Endothelial cell of umbilical vein (primary cell): ENCODE measurements around the gene DUSP3. TPM values are rescaled to one million over a fixed set of nuclear protein-coding genes. Genes with fewer than 3 reads are reported as not detected.

ENCODE experiments used
- BruUV-seq: library from RNA; stranded (reverse); fragments of 400-500 nt; replicated peaks from 2 replicates; lab custom pipeline; 2021; lab: Mats Ljungman, UMichigan
- CTCF ChIA-PET: fragments of 300-600, 350-600 bp; sonication (Branson Sonifier 250); formaldehyde crosslinking; loops from one replicate; lab custom pipeline; 2021; ENCODE audit warnings: antibody characterized with exemption, inconsistent platforms; lab: Charles Lee
- POLR2A ChIA-PET: fragments of 300-600, 350-600 bp; sonication (Branson Sonifier 250); formaldehyde crosslinking; loops from one replicate; lab custom pipeline; 2021; ENCODE audit warnings: antibody characterized with exemption, inconsistent platforms; lab: Charles Lee
- DNase-seq: peaks from one replicate; pipeline ENCODE4 v3.0.0-alpha.2; 2011; ENCODE audit warnings: low read depth, low spot score
- FAIRE-seq: peaks from 2 replicates; lab custom pipeline; 2011; peaks lifted over from hg19 to GRCh38; lab: Jason Lieb, UNC
- H2AFZ ChIP-seq: 2 replicates; pipeline ENCODE4 v1.6.0; 2012; ENCODE audit warnings: low read depth, low read length, control low read depth, inconsistent platforms
- H3K27ac ChIP-seq: 2 replicates; pipeline ENCODE4 v1.5.1; 2011; ENCODE audit warnings: low read depth, mild to moderate bottlenecking, control low read depth, low read length, moderate library complexity; ENCODE audit not compliant: insufficient read depth
- H3K27me3 ChIP-seq, 2 experiments: 2 replicates each; pipeline versions ENCODE4 v1.6.0 to v1.6.1; 2011; ENCODE audit warnings: low read length in 2 of 2, mixed read lengths in 1 of 2; ENCODE audit not compliant: control insufficient read depth in 2 of 2, insufficient read depth in 2 of 2
- H3K36me3 ChIP-seq, 2 experiments: 2 replicates in 1 of 2; 3 replicates in 1 of 2; pipeline ENCODE4 v1.5.1; 2011; ENCODE audit warnings: low read length in 2 of 2, mild to moderate bottlenecking in 1 of 2, moderate library complexity in 1 of 2; ENCODE audit not compliant: control insufficient read depth in 2 of 2, insufficient read depth in 2 of 2; ENCODE audit errors: extremely low read depth in 1 of 2
- H3K4me1 ChIP-seq: 3 replicates; pipeline ENCODE4 v1.5.1; 2011; ENCODE audit warnings: mild to moderate bottlenecking, low read length; ENCODE audit not compliant: control insufficient read depth, insufficient read depth; ENCODE audit errors: extremely low read depth
- H3K4me2 ChIP-seq: 2 replicates; pipeline ENCODE4 v1.6.1; 2011; ENCODE audit warnings: low read length, control low read depth, mixed read lengths; ENCODE audit not compliant: insufficient read depth
- H3K4me3 ChIP-seq, 3 experiments: fragments of 200-600 bp in 1 of 3; sonication (generic), shearing (Covaris generic) in 1 of 3; replicated peaks in 1 of 3; 2 replicates each; pipeline ENCODE4 v1.5.1; 2011 to 2016; ENCODE audit warnings: control low read depth in 3 of 3, low read length in 3 of 3, mild to moderate bottlenecking in 2 of 3, inconsistent platforms in 1 of 3, low read depth in 1 of 3, moderate library complexity in 1 of 3; ENCODE audit not compliant: insufficient read depth in 1 of 3
- H3K79me2 ChIP-seq: 2 replicates; pipeline ENCODE4 v1.6.0; 2012; ENCODE audit warnings: low read length, inconsistent platforms; ENCODE audit not compliant: control insufficient read depth, insufficient read depth
- H3K9ac ChIP-seq: replicated peaks from 2 replicates; pipeline ENCODE3; 2011; ENCODE audit warnings: low read length, control low read depth; ENCODE audit not compliant: insufficient read depth; ENCODE audit errors: extremely low read depth
- H3K9me1 ChIP-seq: replicated peaks from 3 replicates; pipeline ENCODE4 v1.6.0; 2011; ENCODE audit warnings: mild to moderate bottlenecking, low read length; ENCODE audit not compliant: control insufficient read depth, insufficient read depth; ENCODE audit errors: extremely low read depth
- H3K9me3 ChIP-seq: replicated peaks from 2 replicates; pipeline ENCODE4 v1.5.1; 2012; ENCODE audit warnings: low read length, inconsistent platforms; ENCODE audit not compliant: control insufficient read depth, insufficient read depth
- H4K20me1 ChIP-seq: replicated peaks from 2 replicates; pipeline ENCODE3; 2011; ENCODE audit warnings: mild to moderate bottlenecking, low read length; ENCODE audit not compliant: control insufficient read depth, insufficient read depth; ENCODE audit errors: extremely low read depth
- CTCF ChIP-seq, 2 donors: IDR thresholded peaks; 1 replicate in 1 of 2; 2 replicates in 1 of 2; pipeline ENCODE4 v1.5.1; 2011; ENCODE audit warnings: low read length in 2 of 2, mild to moderate bottlenecking in 2 of 2, moderate library complexity in 2 of 2, control low read depth in 1 of 2, inconsistent platforms in 1 of 2, low read depth in 1 of 2; ENCODE audit not compliant: insufficient read depth in 1 of 2; ENCODE audit errors: extremely low read depth in 1 of 2
- EZH2 ChIP-seq: IDR thresholded peaks from 2 replicates; pipeline ENCODE4 v1.6.1; 2012; ENCODE audit warnings: borderline replicate concordance, low read depth, mild to moderate bottlenecking, moderate library complexity, low read length, inconsistent platforms; ENCODE audit not compliant: severe bottlenecking
- FOS ChIP-seq: IDR thresholded peaks from 2 replicates; pipeline ENCODE4 v1.6.1; 2011; ENCODE audit warnings: mild to moderate bottlenecking, low read length, moderate library complexity, borderline replicate concordance; ENCODE audit not compliant: insufficient read depth
- GATA2 ChIP-seq: IDR thresholded peaks from 2 replicates; pipeline ENCODE4 v1.7.0; 2011; ENCODE audit warnings: low read depth, mild to moderate bottlenecking, moderate library complexity, mixed read lengths, low read length; ENCODE audit not compliant: insufficient read length, insufficient read depth
- JUN ChIP-seq: IDR thresholded peaks from 2 replicates; pipeline ENCODE4 v1.6.1; 2011; ENCODE audit warnings: borderline replicate concordance, low read depth; ENCODE audit not compliant: insufficient read length, insufficient read depth
- POLR2A ChIP-seq: IDR thresholded peaks from 2 replicates; pipeline ENCODE4 v1.6.1; 2012; ENCODE audit warnings: low read depth, mild to moderate bottlenecking, control low read depth, low read length
- dilution Hi-C: fragments of 300-500 bp; cut with MboI; formaldehyde crosslinking; loops from one replicate; pipeline ENCODE4 v1.15.0; 2019; ENCODE audit warnings: low sequenced_read_pairs; ENCODE audit not compliant: extremely low pct_ligation_motif_present
- intact Hi-C: fragments of 100-400 bp; cut with micrococcal nuclease; formaldehyde crosslinking; loops from one replicate; pipeline ENCODE4 v1.10.0; 2022
- polyA plus RNA-seq, 4 experiments: library from polyadenylated mRNA; depleted of rRNA in 3 of 4; stranded (reverse) in 3 of 4; unstranded in 1 of 4; fragments of >200 nt; gene quantifications; 2 replicates each; pipeline versions ENCODE4 v1.2.1 to v1.2.3, GENCODE V29; 2011 to 2012; ENCODE audit warnings: missing spikeins in 1 of 4
- total RNA-seq: library from RNA; stranded (reverse); gene quantifications from 2 replicates; pipeline ENCODE4 v1.2.3, GENCODE V29; 2021
- TF ChIP-seq, protein P1 (sequence below): IDR thresholded peaks from 2 replicates; pipeline ENCODE4 v1.6.1; 2011; ENCODE audit not compliant: insufficient read depth, insufficient read length

Gene DUSP3
- total and polyA plus RNA-seq, 2 donors (not counting 3 experiments of a cell fraction or from before 2014, with no cell fraction given), result 46.8 to 57.7 TPM

DNA sequence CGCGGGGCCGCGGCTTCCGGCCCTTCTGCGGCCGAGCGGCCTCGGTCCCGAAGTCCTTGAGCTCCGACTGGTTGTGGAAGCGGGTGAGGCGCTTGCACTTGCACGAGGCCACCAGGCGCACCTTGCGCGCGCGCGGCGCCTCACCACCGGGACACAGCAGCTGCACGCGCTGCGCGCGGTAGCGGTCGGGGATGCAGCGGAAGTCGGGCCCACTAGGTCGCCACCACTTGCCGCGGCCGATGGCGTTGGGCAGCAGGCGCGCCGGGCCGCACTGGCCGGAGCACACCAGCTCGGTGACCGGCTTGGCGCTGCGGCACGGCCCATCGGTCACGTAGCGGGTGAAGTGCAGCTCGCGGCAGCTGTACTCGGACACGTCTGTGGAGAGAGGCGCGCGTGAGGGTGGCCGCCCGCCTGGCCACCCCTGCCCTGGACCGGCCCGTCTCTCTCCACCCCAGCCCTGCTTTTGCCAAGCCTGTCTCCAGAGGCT lies 23.3 kb downstream of the DUSP3 start:
- BruUV-seq, result no TSS peak
- Histone ChIP-seq H3K27ac (no peak overlapping the region), H3K4me2 (no peak overlapping the region), H3K27me3 (peaks cover 8 to 20% of the 10 kb centered on the region in 2 experiments), H3K79me2 (no peaks in the 10 kb centered on the region), H3K9me1 (no peaks in the 10 kb centered on the region), H4K20me1 (no peaks in the 10 kb centered on the region), H3K4me3 (peak overlapping the region in 1 of 3 experiments; percentile 20), H3K4me1 (peaks cover 3% of the 10 kb centered on the region), H2AFZ (peak overlapping the region; percentile 36), H3K9me3 (no peaks in the 10 kb centered on the region), H3K9ac (no peak overlapping the region), H3K36me3 (no peaks in the 10 kb centered on the region)
- intact Hi-C loops (no loop called here), dilution Hi-C loops (no loop called here)
- POLR2A ChIA-PET, result no interaction called here
- DNase-seq (no peak), FAIRE-seq (peak; percentile 72)
- TF ChIP-seq POLR2A, result no peak
- TF ChIP-seq FOS, result no peak
- peak in 1 of 2 donors; percentile 8 for TF ChIP-seq CTCF (IDR thresholded peaks at IDR 0.05; ENCODE audit: extremely low read depth in 1 of 2, insufficient read depth in 1 of 2, low read depth in 1 of 2, low read length in 2 of 2)
- no peak for TF ChIP-seq GATA2
- TF ChIP-seq EZH2, result no peak
- no peak for TF ChIP-seq JUN
- TF ChIP-seq, protein P1, sequence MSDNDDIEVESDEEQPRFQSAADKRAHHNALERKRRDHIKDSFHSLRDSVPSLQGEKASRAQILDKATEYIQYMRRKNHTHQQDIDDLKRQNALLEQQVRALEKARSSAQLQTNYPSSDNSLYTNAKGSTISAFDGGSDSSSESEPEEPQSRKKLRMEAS, result no peak
- CTCF ChIA-PET, result interaction anchor here (1.2 to 9.4 kb wide), 6 partner anchors 11 to 82 kb away, joined by 3 to 414 read pairs (median 9); no protein-coding TSS in a partner anchor
